GM12873 (cell line): ENCODE data around the gene CACFD1.

Experiments
- TF ChIP-seq, protein P1 (sequence below): IDR thresholded peaks from 2 replicates; pipeline ENCODE4 v1.5.1; 2012; ENCODE audit warnings: low read depth, mild to moderate bottlenecking, moderate library complexity, low read length, control low read depth; ENCODE audit not compliant: insufficient read depth; ENCODE audit errors: missing control alignments

Gene CACFD1

DNA sequence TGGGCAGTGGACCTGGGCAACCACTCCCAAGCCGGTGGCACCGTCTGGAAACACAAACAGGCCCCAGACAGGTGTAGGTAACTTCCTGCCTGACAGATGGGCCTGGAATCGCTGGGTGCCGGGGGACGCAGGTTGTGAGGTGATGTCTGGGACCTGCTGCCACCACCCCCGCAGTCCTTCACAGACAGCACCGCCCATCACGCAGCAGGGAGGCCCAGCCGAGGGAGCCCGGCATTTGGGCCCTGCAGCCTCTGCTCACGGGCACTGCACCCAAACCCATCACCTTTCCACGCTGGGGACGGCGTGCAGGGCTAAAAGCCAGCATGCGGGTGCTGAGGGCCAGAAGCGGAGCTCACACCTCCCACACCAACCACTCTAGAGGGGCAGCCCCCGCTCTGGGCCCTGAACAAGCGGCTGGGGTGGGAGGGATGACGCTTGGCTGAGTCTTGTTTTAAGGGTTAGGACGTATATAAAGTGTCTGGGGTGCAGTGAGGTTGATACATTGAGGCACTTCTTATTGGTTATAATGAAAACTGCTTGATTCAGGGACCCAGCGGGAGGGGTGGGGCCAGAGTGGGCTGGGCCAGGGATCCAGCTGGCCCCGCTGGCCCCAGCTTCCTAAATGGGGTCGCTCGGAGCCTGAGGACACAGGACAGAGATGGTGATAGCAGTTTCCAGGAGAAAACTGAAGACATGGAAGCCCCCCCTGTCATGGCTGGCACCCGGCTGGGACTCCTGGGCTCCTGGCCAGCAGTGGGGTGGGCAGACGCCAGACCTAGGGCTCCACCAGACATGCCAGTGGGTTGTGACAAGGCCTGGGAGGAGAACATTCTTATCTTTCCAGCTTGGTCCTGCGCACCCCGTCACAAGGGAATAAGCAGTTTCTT lies 53.7 kb downstream of the CACFD1 start:
- TF ChIP-seq, protein P1, sequence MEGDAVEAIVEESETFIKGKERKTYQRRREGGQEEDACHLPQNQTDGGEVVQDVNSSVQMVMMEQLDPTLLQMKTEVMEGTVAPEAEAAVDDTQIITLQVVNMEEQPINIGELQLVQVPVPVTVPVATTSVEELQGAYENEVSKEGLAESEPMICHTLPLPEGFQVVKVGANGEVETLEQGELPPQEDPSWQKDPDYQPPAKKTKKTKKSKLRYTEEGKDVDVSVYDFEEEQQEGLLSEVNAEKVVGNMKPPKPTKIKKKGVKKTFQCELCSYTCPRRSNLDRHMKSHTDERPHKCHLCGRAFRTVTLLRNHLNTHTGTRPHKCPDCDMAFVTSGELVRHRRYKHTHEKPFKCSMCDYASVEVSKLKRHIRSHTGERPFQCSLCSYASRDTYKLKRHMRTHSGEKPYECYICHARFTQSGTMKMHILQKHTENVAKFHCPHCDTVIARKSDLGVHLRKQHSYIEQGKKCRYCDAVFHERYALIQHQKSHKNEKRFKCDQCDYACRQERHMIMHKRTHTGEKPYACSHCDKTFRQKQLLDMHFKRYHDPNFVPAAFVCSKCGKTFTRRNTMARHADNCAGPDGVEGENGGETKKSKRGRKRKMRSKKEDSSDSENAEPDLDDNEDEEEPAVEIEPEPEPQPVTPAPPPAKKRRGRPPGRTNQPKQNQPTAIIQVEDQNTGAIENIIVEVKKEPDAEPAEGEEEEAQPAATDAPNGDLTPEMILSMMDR, result no peak

DNA sequence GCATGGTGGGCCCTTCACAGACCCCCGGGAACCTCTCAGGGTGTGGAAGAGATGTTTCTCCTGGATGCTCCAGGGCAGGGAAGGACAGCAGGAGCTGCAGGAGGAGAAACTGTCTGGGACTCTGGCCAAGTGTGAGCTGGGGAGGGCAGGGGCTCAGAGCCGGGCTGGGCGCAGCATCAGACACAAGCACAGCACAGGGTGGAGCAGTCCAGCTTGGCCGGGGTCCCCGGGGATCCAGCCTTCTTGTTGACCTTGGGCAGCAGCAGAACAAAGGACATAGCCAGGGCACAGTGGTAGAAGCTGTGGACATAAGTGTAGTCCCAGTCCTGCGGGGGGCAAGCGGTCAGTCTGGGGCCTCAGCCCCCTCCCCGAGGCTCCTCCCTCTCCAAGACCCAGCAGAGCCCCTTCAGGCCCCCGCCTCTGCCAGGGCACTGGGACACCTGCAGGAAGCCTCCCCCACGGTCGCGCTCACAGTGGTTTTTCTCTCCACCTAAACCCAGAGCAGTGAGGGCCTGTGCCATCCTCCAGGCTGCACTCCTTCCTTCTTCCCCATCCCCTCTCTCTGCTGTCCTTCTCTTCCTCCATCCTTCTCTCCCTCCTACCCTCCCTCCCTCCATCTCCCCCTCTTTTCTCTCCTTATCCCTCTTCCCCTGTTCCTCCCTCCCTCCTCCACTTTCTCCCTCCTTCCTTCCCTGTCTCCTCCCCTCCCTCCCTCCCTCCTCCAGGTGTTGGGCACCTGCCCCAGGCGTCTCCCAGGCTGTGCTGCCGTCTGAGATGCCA lies 54.9 kb downstream of the CACFD1 start:
- TF ChIP-seq, protein P1, result no peak

DNA sequence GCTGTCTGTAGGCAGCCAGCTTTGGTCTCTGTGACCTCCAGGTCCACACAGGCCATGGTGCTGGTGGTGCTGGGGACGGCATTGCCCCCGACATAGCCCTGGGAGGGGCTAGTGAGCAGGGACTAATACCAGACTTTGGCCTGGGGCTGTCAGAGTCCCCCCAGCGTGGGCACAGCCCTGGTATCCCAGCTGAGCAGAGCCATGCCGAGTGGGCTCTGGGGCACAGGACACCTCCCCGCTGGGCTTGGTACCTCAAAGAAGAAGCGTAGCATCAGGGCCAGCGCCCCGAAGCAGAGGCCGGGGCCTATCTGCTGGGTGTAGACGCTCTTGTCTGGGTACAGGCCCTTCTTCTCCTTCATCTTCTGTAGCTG lies 55.4 kb downstream of the CACFD1 start:
- TF ChIP-seq, protein P1, result no peak

DNA sequence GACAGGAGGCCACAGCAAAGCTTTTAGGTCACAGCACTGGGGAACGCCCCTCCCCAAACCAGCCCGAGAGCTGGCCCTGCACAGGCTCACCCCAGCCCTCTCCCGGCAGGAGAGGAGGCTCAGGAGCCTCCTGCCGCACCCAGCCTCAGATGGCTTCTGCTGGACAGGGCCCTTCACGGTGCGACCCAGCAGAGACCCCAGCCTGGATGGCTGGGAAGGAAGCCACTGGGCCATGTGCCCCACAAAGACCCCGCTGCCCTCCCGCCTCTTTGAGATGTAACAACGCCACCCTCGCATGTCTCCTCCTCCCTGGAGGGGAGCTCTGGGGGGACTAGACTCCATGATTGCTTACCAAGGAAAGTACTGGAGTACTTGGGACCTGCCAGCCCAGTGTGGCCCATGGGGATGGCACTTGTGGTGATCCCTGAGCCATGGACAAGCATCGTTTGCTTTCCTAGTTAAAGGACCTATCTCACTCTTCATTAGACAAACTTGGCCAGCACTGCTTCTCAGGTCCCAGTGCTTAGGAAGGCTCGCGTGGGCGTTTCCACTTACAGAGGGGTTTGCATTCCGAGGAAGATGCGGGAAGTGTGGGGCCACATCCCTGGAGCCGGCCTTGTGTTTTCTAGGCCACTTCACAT lies 56.0 kb downstream of the CACFD1 start:
- TF ChIP-seq, protein P1, result no peak

DNA sequence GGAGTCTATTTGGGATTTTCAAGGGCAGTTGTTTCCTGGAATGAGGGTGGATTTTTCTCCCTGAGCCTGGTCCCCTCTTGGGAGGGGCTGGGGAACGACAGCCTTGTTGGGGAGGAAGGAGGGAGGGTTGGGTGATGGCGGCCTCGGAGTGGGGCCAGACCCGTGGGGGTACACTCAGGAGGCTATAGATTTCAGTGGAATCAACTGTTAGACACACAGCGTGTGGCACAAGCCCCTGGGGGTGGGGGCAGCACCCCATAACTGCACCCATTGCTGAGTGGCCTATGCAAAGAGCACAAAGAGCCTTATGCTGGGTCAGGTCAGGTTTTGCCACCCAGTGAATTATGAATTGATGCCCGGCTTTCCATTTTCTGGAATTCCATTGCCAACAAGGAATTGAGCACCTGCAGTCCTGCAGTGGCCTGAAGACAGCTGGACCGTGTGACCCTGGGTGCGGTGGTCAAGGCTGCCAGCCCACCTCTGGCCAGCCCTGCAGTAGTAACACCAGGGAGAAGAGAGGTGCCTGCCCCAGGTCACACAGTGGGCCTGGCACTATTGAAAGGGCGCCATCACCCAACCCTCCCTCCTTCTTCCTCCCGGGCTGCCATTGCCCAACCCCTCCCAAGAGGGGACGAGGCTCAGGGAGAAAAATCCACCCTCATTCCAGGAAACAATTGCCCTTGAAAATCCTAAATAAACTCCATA lies 56.6 kb downstream of the CACFD1 start:
- TF ChIP-seq, protein P1, result no peak

DNA sequence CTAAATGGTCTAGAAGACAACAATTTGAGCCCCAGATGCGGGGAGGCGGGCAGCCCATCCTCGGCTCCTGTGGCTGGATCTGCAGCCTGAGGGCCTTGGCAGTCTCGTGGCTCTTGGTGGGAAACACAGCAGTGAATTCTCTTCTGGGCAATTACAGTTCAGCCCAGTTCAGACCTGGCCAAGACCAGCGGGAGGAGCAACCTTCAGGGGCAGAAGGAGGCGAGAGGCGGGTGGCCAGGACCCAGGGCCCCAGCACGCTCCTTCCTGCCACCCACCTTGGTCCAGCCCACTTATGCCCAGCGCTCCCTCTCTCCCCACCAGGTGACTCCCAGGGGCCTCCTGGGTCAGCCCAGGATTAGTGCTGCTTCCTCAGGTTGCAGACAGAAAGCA lies 57.2 kb downstream of the CACFD1 start:
- TF ChIP-seq, protein P1, result no peak
